Measurements from ENCODE around the gene FAM161A. TPM values are rescaled to one million over a fixed set of nuclear protein-coding genes. Genes with fewer than 3 reads are reported as not detected.

FAM161A gene
- total and polyA plus RNA-seq, 2 donors (not counting 1 experiment from before 2014, with no cell fraction given): 0.76 to 6.8 TPM

DNA sequence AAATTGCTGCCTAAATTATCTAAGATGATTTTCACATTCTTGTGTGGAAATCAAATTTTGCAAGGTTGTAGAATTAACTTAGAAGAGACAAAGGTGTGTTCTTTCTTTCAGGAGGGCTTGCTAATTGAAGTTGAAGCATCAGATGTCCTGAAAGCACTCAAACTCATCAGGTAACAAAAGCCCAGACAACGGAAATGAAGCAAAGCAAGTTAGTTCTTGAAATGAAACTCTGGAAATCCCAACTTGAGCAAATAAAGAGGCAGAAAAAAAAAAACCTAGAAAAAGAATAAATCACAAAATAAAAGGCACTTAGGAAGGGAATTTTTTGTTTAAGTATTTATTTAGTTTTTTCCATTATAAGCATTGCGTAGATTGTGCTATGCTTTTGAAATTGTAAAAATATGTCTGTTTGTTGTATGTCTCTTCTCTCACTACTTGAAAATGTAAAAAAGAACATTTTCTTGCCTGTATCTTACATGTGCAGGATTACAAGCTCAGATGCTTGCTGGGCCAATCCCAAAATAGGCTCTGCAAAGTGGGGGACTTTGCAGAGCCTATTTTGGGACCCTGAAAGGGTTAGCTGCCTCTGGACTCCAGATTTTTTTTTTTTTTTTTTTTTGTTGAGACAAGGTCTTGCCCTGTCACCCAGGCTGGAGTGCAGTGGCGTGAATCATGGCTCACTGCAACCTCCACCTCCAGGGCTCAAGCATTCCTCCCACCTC lies 46.7 kb downstream of the FAM161A start:
- H3K9me3 Mint-ChIP-seq (ENCODE audit: insufficient read depth): no peaks in the 10 kb centered on the region

More for the DNA sequence above, 46.7 kb downstream of the FAM161A start:
- intact Hi-C loops (cut with micrococcal nuclease): no loop called here
- no peak for ATAC-seq (ENCODE audit: low read depth)
- Histone ChIP-seq H3K9ac (ENCODE audit: low read length) (no peak overlapping the region), H3K4me1 (ENCODE audit: control insufficient read depth in 2 of 2, insufficient read depth in 2 of 2, low read length in 2 of 2) (peaks cover 2 to 3% of the 10 kb centered on the region in 2 donors), H3K4me2 (replicated peaks; ENCODE audit: low read depth, low read length, poor library complexity, severe bottlenecking) (no peak overlapping the region), H3K27ac (ENCODE audit: low read length in 2 of 2) (no peak overlapping the region), H3K36me3 (replicated peaks in 1 of 2; ENCODE audit: control extremely low read depth in 1 of 2, control insufficient read depth in 1 of 2, extremely low read depth in 1 of 2, insufficient read depth in 2 of 2, low read length in 1 of 2) (no peaks in the 10 kb centered on the region), H3K79me2 (ENCODE audit: control insufficient read depth, insufficient read depth, low read length) (no peaks in the 10 kb centered on the region), H3K9me3 (ENCODE audit: control extremely low read depth in 1 of 3, control insufficient read depth in 2 of 3, insufficient read depth in 1 of 3, low read length in 2 of 3) (no peaks in the 10 kb centered on the region), H3K27me3 (replicated peaks in 1 of 4; ENCODE audit: control extremely low read depth in 1 of 4, control insufficient read depth in 3 of 4, insufficient read depth in 4 of 4, low read length in 3 of 4) (no peaks in the 10 kb centered on the region), H3K4me3 (ENCODE audit: control extremely low read depth in 1 of 5, extremely low read depth in 1 of 5, insufficient read depth in 1 of 5, low read depth in 2 of 5, low read length in 4 of 5) (no peak overlapping the region), H4K20me1 (ENCODE audit: control insufficient read depth, insufficient read depth, low read length, poor library complexity, severe bottlenecking) (no peaks in the 10 kb centered on the region), H2AFZ (ENCODE audit: insufficient read depth, low read depth, low read length, poor library complexity, severe bottlenecking) (no peak overlapping the region)
- Mint-ChIP-seq H3K4me1 (peaks cover 7% of the 10 kb centered on the region), H3K27me3 (peaks cover 9% of the 10 kb centered on the region), H3K27ac (no peak overlapping the region), H3K4me3 (no peak overlapping the region)
- 80% methylated on average over 1 of the region's 3 CpGs for WGBS (ENCODE audit: insufficient coverage)
- POLR2A ChIA-PET: interaction anchor here (0.7 kb wide), 1 partner anchor 1125 kb away, joined by 10 read pairs; no protein-coding TSS in a partner anchor
- TF ChIP-seq CTCF (IDR thresholded peaks at IDR 0.05) (no peak), EZH2 (IDR thresholded peaks at IDR 0.05; ENCODE audit: borderline replicate concordance, insufficient read depth, low read depth, low read length, poor library complexity, severe bottlenecking) (no peak)
- CTCF ChIA-PET: interaction anchor here (0.7 to 0.8 kb wide), 3 partner anchors 14 to 1361 kb away, joined by 4 read pairs; no protein-coding TSS in a partner anchor
- no peak for DNase-seq

Data from B cell (primary cell).